Stomach (tissue), 9 donors: ENCODE data around the gene ITGA6. TPM values are rescaled to one million over a fixed set of nuclear protein-coding genes. Genes with fewer than 3 reads are reported as not detected.

Source experiments
- DNase-seq, 2 donors: peaks; one replicate each; pipeline versions ENCODE4 v3.0.0 to v3.0.0-alpha.2; 2013 to 2019
- H3K27ac ChIP-seq, 5 donors: fragments of 200-600 bp in 4 of 5; sonication (generic) in 4 of 5; one replicate each; pipeline ENCODE4 v1.5.1; 2013 to 2019; ENCODE audit warnings: mild to moderate bottlenecking in 1 of 5, moderate library complexity in 1 of 5
- H3K27me3 ChIP-seq, 3 donors: fragments of 200-600 bp; sonication (generic); one replicate each; pipeline ENCODE4 v1.5.1; 2017 to 2019; ENCODE audit warnings: mixed run types in 1 of 3
- H3K36me3 ChIP-seq, 4 donors: fragments of 200-600 bp; sonication (generic); 1 replicate in 3 of 4; 2 replicates in 1 of 4; pipeline ENCODE4 v1.5.1; 2016 to 2019
- H3K4me1 ChIP-seq, 4 donors: fragments of 200-600 bp; sonication (generic); one replicate each; pipeline ENCODE4 v1.5.1; 2016 to 2019
- H3K4me3 ChIP-seq, 4 donors: fragments of 200-600 bp; sonication (generic) in 3 of 4; one replicate each; pipeline ENCODE4 v1.5.1; 2016 to 2019; ENCODE audit warnings: mild to moderate bottlenecking in 1 of 4
- H3K9me3 ChIP-seq, 4 donors: fragments of 200-600 bp; sonication (generic); one replicate each; pipeline ENCODE4 v1.5.1; 2016 to 2019
- CTCF ChIP-seq, 7 experiments: fragments of 450-650 bp in 4 of 7; fragments of 200-600 bp in 3 of 7; sonication (generic) in 3 of 7; IDR thresholded peaks; one replicate each; pipeline ENCODE4 v1.5.1; 2016 to 2019; ENCODE audit warnings: antibody characterized with exemption in 7 of 7, control low read depth in 2 of 7, mild to moderate bottlenecking in 1 of 7
- EP300 ChIP-seq: sonication (generic); formaldehyde crosslinking; IDR thresholded peaks from one replicate; pipeline ENCODE4 v1.6.1; 2017; ENCODE audit warnings: antibody characterized with exemption
- POLR2A ChIP-seq, 4 donors: fragments of 450-650 bp; IDR thresholded peaks; one replicate each; pipeline ENCODE4 v1.6.1; 2016; ENCODE audit warnings: antibody characterized with exemption in 4 of 4, control low read depth in 2 of 4, mild to moderate bottlenecking in 1 of 4, moderate library complexity in 1 of 4
- POLR2AphosphoS5 ChIP-seq, 3 donors: sonication (generic); formaldehyde crosslinking; IDR thresholded peaks; one replicate each; pipeline ENCODE4 v1.6.1; 2016; ENCODE audit warnings: antibody characterized with exemption in 3 of 3
- WGBS, 5 donors: extraction: QIAGEN DNeasy Blood & Tissue Kit in 3 of 5; methylation state at CpG; one replicate each; pipeline versions ENCODE4 v1.1.5 to v1.1.7; 2013 to 2018; 5-methylcytosine and 5-hydroxymethylcytosine counted together
- intact Hi-C: fragments of 100-400 bp; cut with DNase I; formaldehyde crosslinking; loops from one replicate; pipeline ENCODE4 v1.15.1; 2023; ENCODE audit warnings: low total_unique reads
- polyA plus RNA-seq, 3 donors: library from polyadenylated mRNA; stranded (reverse); fragments of 200-250 nt; gene quantifications; one replicate each; pipeline ENCODE4 v1.2.3, GENCODE V29; 2013
- total RNA-seq, 5 donors: library from RNA; depleted of rRNA; stranded (reverse); fragments of >200 nt; gene quantifications; one replicate each; pipeline versions ENCODE4 v1.1.0 to v1.2.3, GENCODE V29; 2014 to 2016
- donor health status: healthy with polysubstance abuse.
- donor health status: Bipolar disorder and iron deficiency.
- donor health status: healthy.

The ITGA6 gene
- total and polyA plus RNA-seq, 8 donors: 10.7 to 391 (median 55.4) TPM

- peak overlapping the region in 4 of 5 donors; percentile 6 to 84 (median 78) for H3K27ac ChIP-seq
- TF ChIP-seq CTCF (IDR thresholded peaks at IDR 0.05): no peak
- TF ChIP-seq POLR2A (IDR thresholded peaks at IDR 0.05): no peak
- no peak for TF ChIP-seq EP300
- no peak for TF ChIP-seq POLR2AphosphoS5 (IDR thresholded peaks at IDR 0.05)
- peaks cover 68 to 93% (median 78%) of the 10 kb centered on the region in 4 donors for H3K4me1 ChIP-seq
Observed at GRCh38 chr2:172437419-172438341, 10.3 kb downstream of the ITGA6 start.

GRCh38 chr2:172438741-172439508, 11.5 kb downstream of the ITGA6 start:
- Histone ChIP-seq H3K27me3 (no peaks in the 10 kb centered on the region), H3K4me3 (no peak overlapping the region), H3K9me3 (no peaks in the 10 kb centered on the region), H3K27ac (peak overlapping the region; percentile 47 to 84 (median 73)), H3K36me3 (no peaks in the 10 kb centered on the region), H3K4me1 (peaks cover 64 to 85% (median 74%) of the 10 kb centered on the region in 4 donors)
- intact Hi-C loops: no loop called here
- no peak for TF ChIP-seq POLR2A (IDR thresholded peaks at IDR 0.05)
- no peak for TF ChIP-seq EP300
- TF ChIP-seq CTCF (IDR thresholded peaks at IDR 0.05): no peak
- 33 to 40% (median 38%) methylated on average over 8 of the region's 8 CpGs for WGBS, 5 donors
- DNase-seq: peak in 1 of 2 donors; percentile 65

More at GRCh38 chr2:172437419-172438341, 10.3 kb downstream of the ITGA6 start:
- DNase-seq: no peak
- 71 to 80% (median 75%) methylated on average over 6 of the region's 6 CpGs for WGBS, 5 donors
- H3K9me3 ChIP-seq: no peaks in the 10 kb centered on the region
- intact Hi-C loops: no loop called here
- H3K27me3 ChIP-seq: no peaks in the 10 kb centered on the region
- H3K36me3 ChIP-seq: no peaks in the 10 kb centered on the region
- no peak overlapping the region for H3K4me3 ChIP-seq

DNA sequence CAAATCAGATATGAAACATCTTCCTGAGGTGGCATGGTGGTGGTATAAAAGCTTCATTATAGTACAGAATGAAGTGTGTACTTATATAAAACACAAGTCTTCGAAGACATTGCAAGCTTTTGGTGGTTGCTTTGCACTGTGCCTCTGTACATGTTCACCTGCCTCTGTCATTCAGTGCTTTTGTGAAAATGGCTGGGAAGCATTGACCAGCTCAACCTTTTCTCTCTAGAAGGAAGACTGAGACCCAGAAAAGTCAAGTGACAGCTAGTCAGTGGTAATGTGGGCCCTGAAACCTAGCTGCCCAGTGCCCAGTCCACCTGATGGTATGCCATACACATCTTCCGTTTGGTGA, 12.1 kb downstream of the ITGA6 start:
- H3K27ac ChIP-seq: peak overlapping the region; percentile 40 to 84 (median 73)
- 55 to 89% (median 80%) methylated on average over 2 of the region's 2 CpGs for WGBS, 5 donors
- intact Hi-C loops: no loop called here
- no peaks in the 10 kb centered on the region for H3K36me3 ChIP-seq
- TF ChIP-seq POLR2AphosphoS5 (IDR thresholded peaks at IDR 0.05) (no peak), CTCF (IDR thresholded peaks at IDR 0.05) (no peak), EP300 (no peak), POLR2A (IDR thresholded peaks at IDR 0.05) (no peak)
- no peak for DNase-seq
- H3K27me3 ChIP-seq: no peaks in the 10 kb centered on the region
- H3K9me3 ChIP-seq: no peaks in the 10 kb centered on the region
- no peak overlapping the region for H3K4me3 ChIP-seq
- peaks cover 58 to 79% (median 68%) of the 10 kb centered on the region in 4 donors for H3K4me1 ChIP-seq

DNA sequence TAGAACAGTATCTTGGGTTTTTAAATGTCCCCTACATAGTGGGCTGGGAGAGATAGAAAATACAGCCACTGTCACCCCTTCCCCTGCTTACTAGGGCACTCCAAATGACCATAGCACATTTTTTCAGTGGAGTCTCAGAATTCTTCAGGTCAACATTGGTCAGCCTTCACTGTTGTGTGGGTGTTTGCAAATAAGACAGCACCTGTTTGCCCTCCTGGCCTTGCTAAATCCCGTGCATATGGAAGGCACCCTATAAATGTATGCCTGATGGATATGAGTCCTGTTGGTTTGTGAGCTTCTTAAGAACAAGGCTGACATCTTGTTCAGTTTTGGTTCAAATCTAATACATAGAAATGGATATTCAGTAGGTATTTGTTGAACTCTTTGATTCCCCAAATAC, 12.5 kb downstream of the ITGA6 start:
- Histone ChIP-seq H3K4me1 (peaks cover 54 to 75% (median 64%) of the 10 kb centered on the region in 4 donors), H3K27ac (peak overlapping the region; percentile 40 to 84 (median 73)), H3K9me3 (no peaks in the 10 kb centered on the region), H3K27me3 (no peaks in the 10 kb centered on the region), H3K4me3 (no peak overlapping the region), H3K36me3 (no peaks in the 10 kb centered on the region)
- intact Hi-C loops: no loop called here
- WGBS, 5 donors: 46 to 76% (median 63%) methylated on average over 1 of the region's 1 CpG
- no peak for DNase-seq
- TF ChIP-seq EP300: no peak
- no peak for TF ChIP-seq POLR2AphosphoS5 (IDR thresholded peaks at IDR 0.05)
- no peak for TF ChIP-seq POLR2A (IDR thresholded peaks at IDR 0.05)
- TF ChIP-seq CTCF (IDR thresholded peaks at IDR 0.05): no peak
